Umbilical cord (tissue), 2 donors: Measurements from ENCODE around the gene CCNL2. TPM values are rescaled to one million over a fixed set of nuclear protein-coding genes. Genes with fewer than 3 reads are reported as not detected.
"Not testable (repeated sequence)": the region's sequence is repeated elsewhere in the genome, so short reads cannot be mapped to it uniquely, and the experiment has no call there.

Experiments used
- DNase-seq: peaks from one replicate; pipeline ENCODE4 v3.0.0-alpha.2; 2015; ENCODE audit warnings: low spot score
- total RNA-seq: library from RNA; depleted of rRNA; stranded (reverse); fragments of >200 nt; gene quantifications from one replicate; pipeline ENCODE4 v1.2.3, GENCODE V29; 2014; ENCODE audit warnings: low replicate concordance; ENCODE audit not compliant: insufficient read depth

Gene CCNL2
- total RNA-seq, 1 donor from 2014 or later = 106 TPM

GRCh38 chr1:1432274-1432950 lies 33.3 kb upstream of the CCNL2 start:
- DNase-seq = peak; percentile 34

- peak; percentile 74 for DNase-seq
Measured at GRCh38 chr1:1431845-1432273, 32.7 kb upstream of the CCNL2 start.

- no peak for DNase-seq
Measured at GRCh38 chr1:1430992-1431844, 32.1 kb upstream of the CCNL2 start.

- DNase-seq = peak; percentile 79
Measured at GRCh38 chr1:1430114-1430982, 31.2 kb upstream of the CCNL2 start.

- DNase-seq = no peak
Measured at GRCh38 chr1:1429671-1430073, 30.5 kb upstream of the CCNL2 start.

- DNase-seq = not testable (repeated sequence)
Measured at GRCh38 chr1:1428967-1429366, 29.8 kb upstream of the CCNL2 start.

- no peak for DNase-seq
Measured at GRCh38 chr1:1428174-1428573, 29.0 kb upstream of the CCNL2 start.

GRCh38 chr1:1427820-1428148 lies 28.6 kb upstream of the CCNL2 start:
- DNase-seq = no peak

- peak; percentile 80 for DNase-seq
Measured at GRCh38 chr1:1427106-1427819, 28.1 kb upstream of the CCNL2 start.

GRCh38 chr1:1426496-1427105 lies 27.5 kb upstream of the CCNL2 start:
- DNase-seq = no peak

GRCh38 chr1:1425753-1426495 lies 26.8 kb upstream of the CCNL2 start:
- DNase-seq = no peak

- no peak for DNase-seq
Measured at GRCh38 chr1:1425426-1425752, 26.3 kb upstream of the CCNL2 start.

GRCh38 chr1:1424707-1425106 lies 25.6 kb upstream of the CCNL2 start:
- DNase-seq = no peak

- no peak for DNase-seq
Measured at GRCh38 chr1:1423245-1423597, 24.1 kb upstream of the CCNL2 start.

GRCh38 chr1:1422465-1423244 lies 23.5 kb upstream of the CCNL2 start:
- peak; percentile 45 for DNase-seq

- DNase-seq = no peak
Measured at GRCh38 chr1:1421907-1422464, 22.9 kb upstream of the CCNL2 start.

- peak; percentile 42 for DNase-seq
Measured at GRCh38 chr1:1421147-1421906, 22.2 kb upstream of the CCNL2 start, which contains the start of gene ANKRD65. TSS of gene ANKRD65 (minus strand) at chr1:1421276. CDS start at chr1:1421005, 271 bp downstream.

- DNase-seq = no peak
Measured at GRCh38 chr1:1420654-1421141, 21.6 kb upstream of the CCNL2 start.
